ENCODE results near the gene CASP10. TPM values are rescaled to one million over a fixed set of nuclear protein-coding genes. Genes with fewer than 3 reads are reported as not detected.

CASP10 gene
- total and polyA plus RNA-seq, 9 of the 15 experiments (the other 6 are each of a cell fraction or from before 2014, with no cell fraction given), result 7.1 to 20.4 (median 10.8) TPM

GRCh38 chr2:201248288-201248844 is 65.4 kb downstream of the CASP10 start (continued):
- TF ChIP-seq, protein P1, sequence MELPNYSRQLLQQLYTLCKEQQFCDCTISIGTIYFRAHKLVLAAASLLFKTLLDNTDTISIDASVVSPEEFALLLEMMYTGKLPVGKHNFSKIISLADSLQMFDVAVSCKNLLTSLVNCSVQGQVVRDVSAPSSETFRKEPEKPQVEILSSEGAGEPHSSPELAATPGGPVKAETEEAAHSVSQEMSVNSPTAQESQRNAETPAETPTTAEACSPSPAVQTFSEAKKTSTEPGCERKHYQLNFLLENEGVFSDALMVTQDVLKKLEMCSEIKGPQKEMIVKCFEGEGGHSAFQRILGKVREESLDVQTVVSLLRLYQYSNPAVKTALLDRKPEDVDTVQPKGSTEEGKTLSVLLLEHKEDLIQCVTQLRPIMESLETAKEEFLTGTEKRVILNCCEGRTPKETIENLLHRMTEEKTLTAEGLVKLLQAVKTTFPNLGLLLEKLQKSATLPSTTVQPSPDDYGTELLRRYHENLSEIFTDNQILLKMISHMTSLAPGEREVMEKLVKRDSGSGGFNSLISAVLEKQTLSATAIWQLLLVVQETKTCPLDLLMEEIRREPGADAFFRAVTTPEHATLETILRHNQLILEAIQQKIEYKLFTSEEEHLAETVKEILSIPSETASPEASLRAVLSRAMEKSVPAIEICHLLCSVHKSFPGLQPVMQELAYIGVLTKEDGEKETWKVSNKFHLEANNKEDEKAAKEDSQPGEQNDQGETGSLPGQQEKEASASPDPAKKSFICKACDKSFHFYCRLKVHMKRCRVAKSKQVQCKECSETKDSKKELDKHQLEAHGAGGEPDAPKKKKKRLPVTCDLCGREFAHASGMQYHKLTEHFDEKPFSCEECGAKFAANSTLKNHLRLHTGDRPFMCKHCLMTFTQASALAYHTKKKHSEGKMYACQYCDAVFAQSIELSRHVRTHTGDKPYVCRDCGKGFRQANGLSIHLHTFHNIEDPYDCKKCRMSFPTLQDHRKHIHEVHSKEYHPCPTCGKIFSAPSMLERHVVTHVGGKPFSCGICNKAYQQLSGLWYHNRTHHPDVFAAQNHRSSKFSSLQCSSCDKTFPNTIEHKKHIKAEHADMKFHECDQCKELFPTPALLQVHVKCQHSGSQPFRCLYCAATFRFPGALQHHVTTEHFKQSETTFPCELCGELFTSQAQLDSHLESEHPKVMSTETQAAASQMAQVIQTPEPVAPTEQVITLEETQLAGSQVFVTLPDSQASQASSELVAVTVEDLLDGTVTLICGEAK (IDR thresholded peaks at IDR 0.05), result peak; percentile 57; the same call in 1 of the 2 replicates
- TF ChIP-seq, protein P1 (CRISPR knock-in tag; IDR thresholded peaks at IDR 0.05), result no peak
- TF ChIP-seq PCBP1 (IDR thresholded peaks at IDR 0.05; ENCODE audit: low read depth, low read length, poor library complexity, severe bottlenecking), result no peak
- TF ChIP-seq ZBED1 (IDR thresholded peaks at IDR 0.05), result no peak
- TF ChIP-seq SMAD3 (CRISPR knock-in tag; conservative IDR thresholded peaks at IDR 0.05), result no peak
- no peak for TF ChIP-seq NCOA6 (IDR thresholded peaks at IDR 0.05)
- no peak for TF ChIP-seq CHD4 (IDR thresholded peaks at IDR 0.05; ENCODE audit: insufficient read depth, insufficient replicate concordance, low read depth, low read length, poor library complexity, severe bottlenecking)
- no peak for TF ChIP-seq ZFPM2 (CRISPR knock-in tag; IDR thresholded peaks at IDR 0.05)
- 0 out of 2 replicates have a peak, but pooled peaks have one; percentile 30 for TF ChIP-seq CEBPB (tag; IDR thresholded peaks at IDR 0.05)
- TF ChIP-seq MXI1 (IDR thresholded peaks at IDR 0.05; ENCODE audit: low read depth, low read length), result peak; percentile 91
- no peak for TF ChIP-seq BRF1 (IDR thresholded peaks at IDR 0.05; ENCODE audit: borderline replicate concordance, extremely low read depth, insufficient read length)
- peak in 1 of 2 experiments; percentile 54; a peak in 1 of 4 replicates for TF ChIP-seq HDAC1 (IDR thresholded peaks at IDR 0.05)
- no peak for TF ChIP-seq SNRNP70 (optimal IDR thresholded peaks at IDR 0.05; ENCODE audit: low read depth, low read length)
- TF ChIP-seq, protein P2, sequence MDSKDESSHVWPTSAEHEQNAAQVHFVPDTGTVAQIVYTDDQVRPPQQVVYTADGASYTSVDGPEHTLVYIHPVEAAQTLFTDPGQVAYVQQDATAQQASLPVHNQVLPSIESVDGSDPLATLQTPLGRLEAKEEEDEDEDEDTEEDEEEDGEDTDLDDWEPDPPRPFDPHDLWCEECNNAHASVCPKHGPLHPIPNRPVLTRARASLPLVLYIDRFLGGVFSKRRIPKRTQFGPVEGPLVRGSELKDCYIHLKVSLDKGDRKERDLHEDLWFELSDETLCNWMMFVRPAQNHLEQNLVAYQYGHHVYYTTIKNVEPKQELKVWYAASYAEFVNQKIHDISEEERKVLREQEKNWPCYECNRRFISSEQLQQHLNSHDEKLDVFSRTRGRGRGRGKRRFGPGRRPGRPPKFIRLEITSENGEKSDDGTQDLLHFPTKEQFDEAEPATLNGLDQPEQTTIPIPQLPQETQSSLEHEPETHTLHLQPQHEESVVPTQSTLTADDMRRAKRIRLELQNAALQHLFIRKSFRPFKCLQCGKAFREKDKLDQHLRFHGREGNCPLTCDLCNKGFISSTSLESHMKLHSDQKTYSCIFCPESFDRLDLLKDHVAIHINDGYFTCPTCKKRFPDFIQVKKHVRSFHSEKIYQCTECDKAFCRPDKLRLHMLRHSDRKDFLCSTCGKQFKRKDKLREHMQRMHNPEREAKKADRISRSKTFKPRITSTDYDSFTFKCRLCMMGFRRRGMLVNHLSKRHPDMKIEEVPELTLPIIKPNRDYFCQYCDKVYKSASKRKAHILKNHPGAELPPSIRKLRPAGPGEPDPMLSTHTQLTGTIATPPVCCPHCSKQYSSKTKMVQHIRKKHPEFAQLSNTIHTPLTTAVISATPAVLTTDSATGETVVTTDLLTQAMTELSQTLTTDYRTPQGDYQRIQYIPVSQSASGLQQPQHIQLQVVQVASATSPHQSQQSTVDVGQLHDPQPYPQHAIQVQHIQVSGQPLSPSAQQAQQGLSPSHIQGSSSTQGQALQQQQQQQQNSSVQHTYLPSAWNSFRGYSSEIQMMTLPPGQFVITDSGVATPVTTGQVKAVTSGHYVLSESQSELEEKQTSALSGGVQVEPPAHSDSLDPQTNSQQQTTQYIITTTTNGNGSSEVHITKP (IDR thresholded peaks at IDR 0.05; ENCODE audit: partially characterized antibody), result peak; percentile 48
- no peak for TF ChIP-seq ESRRA (IDR thresholded peaks at IDR 0.05; ENCODE audit: borderline replicate concordance, low read depth)
- TF ChIP-seq BACH1 (tag; IDR thresholded peaks at IDR 0.05), result no peak
- no peak for TF ChIP-seq CBFB (CRISPR knock-in tag; IDR thresholded peaks at IDR 0.05)

Data from K562 (cell line).